MM.1S (cell line): ENCODE results near the gene IFT122.

Experiments
- DNase-seq: peaks from one replicate; pipeline ENCODE4 v3.0.0-alpha.2; 2015
- H2AFZ ChIP-seq: fragments of 300-600 bp; sonication (generic); 2 replicates; pipeline ENCODE4 v1.6.0; 2016; ENCODE audit warnings: antibody characterized with exemption, low read length
- H3F3A ChIP-seq: fragments of 300-600 bp; sonication (generic); 2 replicates; pipeline ENCODE4 v1.6.1; 2016; ENCODE audit warnings: mild to moderate bottlenecking, antibody characterized with exemption, low read length, moderate library complexity, mixed read lengths; ENCODE audit not compliant: insufficient read depth
- H3K27ac ChIP-seq: fragments of 300-600 bp; sonication (generic); 2 replicates; pipeline ENCODE4 v1.5.1; 2016; ENCODE audit warnings: mild to moderate bottlenecking, low read length
- H3K27me3 ChIP-seq: fragments of 300-600 bp; sonication (generic); replicated peaks from 2 replicates; pipeline ENCODE4 v1.6.0; 2016; ENCODE audit warnings: low read length; ENCODE audit not compliant: insufficient read depth
- H3K36me3 ChIP-seq: fragments of 300-600 bp; sonication (generic); replicated peaks from 2 replicates; pipeline ENCODE4 v1.6.1; 2016; ENCODE audit warnings: mild to moderate bottlenecking, low read length, mixed read lengths; ENCODE audit not compliant: insufficient read depth
- H3K4me1 ChIP-seq: fragments of 300-600 bp; sonication (generic); 2 replicates; pipeline ENCODE4 v1.6.1; 2016; ENCODE audit warnings: low read length, mixed read lengths
- H3K4me2 ChIP-seq: fragments of 300-600 bp; sonication (generic); 2 replicates; pipeline ENCODE4 v1.6.0; 2016; ENCODE audit warnings: low read depth, low read length
- H3K4me3 ChIP-seq: fragments of 300-600 bp; sonication (generic); 2 replicates; pipeline ENCODE4 v1.5.1; 2016; ENCODE audit warnings: low read length, mixed read lengths
- H3K79me2 ChIP-seq: fragments of 300-600 bp; sonication (generic); 2 replicates; pipeline ENCODE4 v1.6.1; 2016; ENCODE audit warnings: mixed run types, low read length, mixed read lengths
- H3K9ac ChIP-seq: fragments of 300-600 bp; sonication (generic); 2 replicates; pipeline ENCODE4 v1.6.1; 2016; ENCODE audit warnings: low read length, mixed read lengths
- H3K9me2 ChIP-seq: fragments of 300-600 bp; sonication (generic); replicated peaks from 2 replicates; pipeline ENCODE4 v1.6.1; 2016; ENCODE audit warnings: mild to moderate bottlenecking, low read length, mixed read lengths; ENCODE audit not compliant: insufficient read depth
- H3K9me3 ChIP-seq: fragments of 300-600 bp; sonication (generic); replicated peaks from 2 replicates; pipeline ENCODE4 v1.6.1; 2016; ENCODE audit warnings: mild to moderate bottlenecking, low read length, mixed read lengths; ENCODE audit not compliant: insufficient read depth
- H4K20me1 ChIP-seq: fragments of 300-600 bp; sonication (generic); 2 replicates; pipeline ENCODE4 v1.6.1; 2016; ENCODE audit warnings: mild to moderate bottlenecking, low read length, moderate library complexity, mixed read lengths; ENCODE audit not compliant: insufficient read depth
- EZH2 ChIP-seq: fragments of 300-600 bp; sonication (generic); optimal IDR thresholded peaks from 2 replicates; pipeline ENCODE3; 2017; ENCODE audit warnings: low read depth, mild to moderate bottlenecking, antibody characterized with exemption, low read length, mixed read lengths
- EZH2phosphoT487 ChIP-seq: fragments of 300-600 bp; sonication (generic); IDR thresholded peaks from 2 replicates; pipeline ENCODE4 v1.6.1; 2018; ENCODE audit warnings: antibody characterized with exemption, low read length
- TF ChIP-seq, protein P1 (sequence below): fragments of 300-600 bp; sonication (generic); IDR thresholded peaks from 2 replicates; pipeline ENCODE4 v1.5.1; 2016; ENCODE audit warnings: antibody characterized with exemption, low read length, mixed read lengths

Gene IFT122

DNA sequence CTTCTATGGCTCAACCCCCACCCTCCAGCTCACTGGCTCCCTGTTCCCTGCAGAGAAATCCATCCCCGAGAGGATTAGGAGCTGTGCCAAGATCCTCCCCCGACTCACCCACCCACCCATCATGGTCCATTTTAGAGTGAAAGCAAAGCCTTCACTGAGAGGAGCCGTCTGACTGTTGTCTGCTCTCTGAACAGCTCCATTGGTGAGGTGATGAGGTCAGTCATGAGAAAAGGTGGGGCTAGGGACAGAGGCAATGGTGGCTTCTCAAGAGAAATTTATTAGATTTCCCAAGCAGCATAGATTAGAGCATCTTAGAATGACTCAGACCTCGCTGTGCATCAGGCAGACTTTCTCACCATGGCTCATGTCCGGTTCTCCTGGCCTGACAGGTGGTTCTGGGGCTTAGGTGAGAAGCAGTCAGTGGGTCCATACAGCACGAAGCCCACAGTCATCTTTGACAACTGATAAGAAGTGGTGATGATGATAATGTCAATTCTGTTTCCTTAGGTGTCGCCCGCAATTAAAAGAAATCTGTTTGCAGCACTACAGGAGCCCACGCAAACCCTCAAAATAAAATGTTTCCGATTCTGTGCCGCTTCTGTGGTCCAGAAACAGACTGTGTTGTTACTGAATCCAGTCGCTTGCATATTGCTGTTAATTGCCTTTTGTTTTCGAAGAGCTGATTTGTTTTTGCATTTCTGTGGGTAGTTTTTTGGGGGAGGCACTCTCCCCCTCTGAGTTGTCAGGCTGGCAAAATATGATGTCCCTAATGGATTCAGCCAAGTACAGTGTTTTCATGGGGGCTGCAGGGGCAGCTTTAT lies 63.7 kb downstream of the IFT122 start:
- Histone ChIP-seq H3K4me3 (no peak overlapping the region), H3K4me1 (peaks cover 25% of the 10 kb centered on the region), H3K36me3 (no peaks in the 10 kb centered on the region), H4K20me1 (no peaks in the 10 kb centered on the region), H3K27ac (peak overlapping the region; percentile 44; the same call in 1 of the 2 replicates), H3F3A (0 out of 2 replicates have a peak, but pooled peaks cover 5% of the 10 kb centered on the region), H3K27me3 (no peaks in the 10 kb centered on the region), H3K79me2 (no peaks in the 10 kb centered on the region), H2AFZ (no peak overlapping the region), H3K9me2 (no peaks in the 10 kb centered on the region), H3K9me3 (no peaks in the 10 kb centered on the region), H3K4me2 (no peak overlapping the region), H3K9ac (no peak overlapping the region)
- TF ChIP-seq, protein P1, sequence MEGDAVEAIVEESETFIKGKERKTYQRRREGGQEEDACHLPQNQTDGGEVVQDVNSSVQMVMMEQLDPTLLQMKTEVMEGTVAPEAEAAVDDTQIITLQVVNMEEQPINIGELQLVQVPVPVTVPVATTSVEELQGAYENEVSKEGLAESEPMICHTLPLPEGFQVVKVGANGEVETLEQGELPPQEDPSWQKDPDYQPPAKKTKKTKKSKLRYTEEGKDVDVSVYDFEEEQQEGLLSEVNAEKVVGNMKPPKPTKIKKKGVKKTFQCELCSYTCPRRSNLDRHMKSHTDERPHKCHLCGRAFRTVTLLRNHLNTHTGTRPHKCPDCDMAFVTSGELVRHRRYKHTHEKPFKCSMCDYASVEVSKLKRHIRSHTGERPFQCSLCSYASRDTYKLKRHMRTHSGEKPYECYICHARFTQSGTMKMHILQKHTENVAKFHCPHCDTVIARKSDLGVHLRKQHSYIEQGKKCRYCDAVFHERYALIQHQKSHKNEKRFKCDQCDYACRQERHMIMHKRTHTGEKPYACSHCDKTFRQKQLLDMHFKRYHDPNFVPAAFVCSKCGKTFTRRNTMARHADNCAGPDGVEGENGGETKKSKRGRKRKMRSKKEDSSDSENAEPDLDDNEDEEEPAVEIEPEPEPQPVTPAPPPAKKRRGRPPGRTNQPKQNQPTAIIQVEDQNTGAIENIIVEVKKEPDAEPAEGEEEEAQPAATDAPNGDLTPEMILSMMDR, result no peak
- TF ChIP-seq EZH2phosphoT487 (no peak), EZH2 (no peak)
- no peak for DNase-seq

GRCh38 chr3:129504471-129505100 lies 64.6 kb downstream of the IFT122 start:
- DNase-seq, result peak; percentile 46
- H3K4me1 ChIP-seq, result peaks cover 25% of the 10 kb centered on the region
- H3K79me2 ChIP-seq, result no peaks in the 10 kb centered on the region
- TF ChIP-seq, protein P1, result no peak
- TF ChIP-seq EZH2, result no peak
- no peak for TF ChIP-seq EZH2phosphoT487
- H2AFZ ChIP-seq, result no peak overlapping the region
- H3K4me3 ChIP-seq, result no peak overlapping the region
- H4K20me1 ChIP-seq, result no peaks in the 10 kb centered on the region
- H3K36me3 ChIP-seq, result no peaks in the 10 kb centered on the region
- H3K9me2 ChIP-seq, result no peaks in the 10 kb centered on the region
- H3K9ac ChIP-seq, result no peak overlapping the region
- no peaks in the 10 kb centered on the region for H3K27me3 ChIP-seq
- no peaks in the 10 kb centered on the region for H3K9me3 ChIP-seq
- H3F3A ChIP-seq, result 0 out of 2 replicates have a peak, but pooled peaks cover 5% of the 10 kb centered on the region
- H3K27ac ChIP-seq, result peak overlapping the region; percentile 44; the same call in 1 of the 2 replicates
- peak overlapping the region; percentile 40 for H3K4me2 ChIP-seq

- Histone ChIP-seq H3K4me1 (peaks cover 25% of the 10 kb centered on the region), H3K9me3 (no peaks in the 10 kb centered on the region), H2AFZ (no peak overlapping the region), H3K4me2 (no peak overlapping the region), H3K4me3 (no peak overlapping the region), H4K20me1 (no peaks in the 10 kb centered on the region), H3F3A (0 out of 2 replicates have a peak, but pooled peaks cover 5% of the 10 kb centered on the region), H3K27me3 (no peaks in the 10 kb centered on the region), H3K9me2 (no peaks in the 10 kb centered on the region), H3K36me3 (no peaks in the 10 kb centered on the region), H3K9ac (no peak overlapping the region), H3K27ac (peak overlapping the region; percentile 44; the same call in 1 of the 2 replicates), H3K79me2 (no peaks in the 10 kb centered on the region)
- TF ChIP-seq, protein P1, result no peak
- no peak for TF ChIP-seq EZH2phosphoT487
- no peak for TF ChIP-seq EZH2
- DNase-seq, result no peak
Measured at GRCh38 chr3:129505341-129505740, 65.3 kb downstream of the IFT122 start.
